Measurements from ENCODE around the gene SP2. TPM values are rescaled to one million over a fixed set of nuclear protein-coding genes. Genes with fewer than 3 reads are reported as not detected.

SP2 gene
- total and polyA plus RNA-seq, 2 of the 13 experiments (the other 11 are each of a cell fraction or from before 2014, with no cell fraction given): 1.4 to 4.8 TPM

DNA sequence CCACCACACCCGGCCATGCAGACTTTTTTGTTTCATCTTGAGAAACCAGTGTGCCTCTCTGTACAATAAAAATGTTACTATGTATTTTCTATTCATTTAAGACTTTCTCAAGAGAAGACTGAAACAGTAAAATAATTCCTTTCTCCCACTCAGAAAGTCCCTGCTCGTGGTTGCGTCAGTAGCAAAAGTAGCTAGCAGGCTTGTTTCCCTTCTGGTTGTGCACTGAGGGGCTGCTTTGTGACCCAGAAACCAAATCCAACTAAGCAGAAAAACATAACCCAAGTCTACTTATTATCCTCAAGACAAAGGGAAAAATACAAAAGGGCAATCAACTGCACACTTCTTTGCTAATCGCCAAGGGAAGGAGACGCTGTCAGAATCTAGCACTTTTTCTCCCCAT is 41.9 kb downstream of the SP2 start (continued):
- TF ChIP-seq ZIK1 (CRISPR knock-in tag; IDR thresholded peaks at IDR 0.05; ENCODE audit: borderline replicate concordance, low read depth): no peak
- no peak for TF ChIP-seq BORCS8-MEF2B (CRISPR knock-in tag; IDR thresholded peaks at IDR 0.05)

DNA sequence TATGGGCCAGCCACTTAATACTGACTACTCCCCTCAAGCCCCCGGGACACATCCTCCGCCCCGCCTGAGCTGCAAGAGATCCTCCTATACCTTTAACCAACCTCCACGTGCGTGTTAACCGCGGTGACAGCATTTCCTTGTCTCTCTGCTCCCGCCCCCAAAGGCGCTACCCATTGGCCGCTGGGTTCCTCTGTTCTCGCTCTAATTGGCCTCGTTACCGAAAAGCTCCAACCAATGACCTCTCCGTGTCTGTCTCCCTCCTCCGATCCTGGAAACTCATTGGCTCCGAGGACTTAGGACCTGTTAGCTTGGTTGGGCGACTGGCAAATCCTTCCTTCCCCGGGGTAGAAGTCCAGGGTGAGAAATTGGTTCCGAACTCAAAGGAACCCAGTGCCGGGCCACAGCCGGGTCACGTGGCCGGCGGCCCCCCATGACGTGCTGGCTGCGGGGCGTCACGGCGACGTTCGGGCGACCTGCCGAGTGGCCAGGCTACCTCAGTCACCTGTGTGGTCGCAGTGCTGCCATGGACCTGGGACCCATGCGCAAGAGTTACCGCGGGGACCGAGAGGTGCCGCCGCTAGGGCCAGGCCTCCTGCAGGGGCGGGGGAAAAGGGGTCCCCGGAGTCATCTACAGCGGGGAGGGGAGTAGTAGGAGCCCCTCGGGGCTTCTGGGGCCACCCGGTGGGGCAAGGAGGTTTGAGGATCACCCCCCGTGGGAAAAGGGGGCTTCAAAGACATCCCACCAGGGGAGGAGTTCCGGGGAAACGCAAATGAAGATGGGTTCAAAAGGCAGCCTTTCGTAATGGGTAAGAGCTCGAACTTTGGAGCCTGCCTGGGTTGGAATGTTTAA is 45.4 kb downstream of the SP2 start, which contains the start of gene PNPO:
PNPO (plus strand) TSS at position 326 of the 850 bp plus-strand sequence; CDS start at position 431, 105 bp downstream.
- H3K27ac ChIP-seq (ENCODE audit: extremely low read length, insufficient read depth, low read length): peak within 1 kb of the TSS; percentile 95
- ChIA-PET CTCF (ENCODE audit: low intra/inter-chr PET ratio, low total read pairs) (interaction anchor here (1.2 kb wide), 1 partner anchor 29 kb away, joined by 5 read pairs; no protein-coding TSS in a partner anchor), POLR2A (interaction anchor here (0.7 to 3.0 kb wide), 36 partner anchors 9 to 951 kb away, joined by 3 to 67 read pairs (median 5); partner anchors contain the start of genes ATP5MC1, CDK5RAP3, KPNB1 and LRRC46)
- H4K20me1 ChIP-seq (ENCODE audit: insufficient read depth, low read length): no peaks in the 10 kb centered on the region
- peak within 1 kb of the TSS; percentile 97 for H3K4me2 ChIP-seq (ENCODE audit: low read depth, low read length)
- in situ Hi-C loops (cut with HindIII; ENCODE audit: extremely low pct_ligation_motif_present, low pct_unique_long_range_greater_than_20kb) (no loop called here), intact Hi-C loops (cut with micrococcal nuclease; ENCODE audit: unreplicated experiment) (no loop called here)
- H3K79me2 ChIP-seq (ENCODE audit: insufficient read depth, low read length): peaks cover 20% of the 10 kb centered on the region
- no peak within 1 kb of the TSS for H2AFZ ChIP-seq (ENCODE audit: low read length)
- FAIRE-seq (peak; percentile 97), ATAC-seq (peak; percentile 96), DNase-seq (ENCODE audit: low spot score) (peak; percentile 100)
- 2% methylated on average over 50 of the region's 50 CpGs for WGBS (ENCODE audit: low lambda C conversion rate)
- H3K9me3 ChIP-seq (ENCODE audit: low read length): no peaks in the 10 kb centered on the region
- H3K4me3 ChIP-seq (replicated peaks in 1 of 3; ENCODE audit: insufficient read depth in 1 of 3, low read depth in 2 of 3, low read length in 3 of 3): peak within 1 kb of the TSS; percentile 75 to 87 (median 76)
- H3K4me1 ChIP-seq (ENCODE audit: insufficient read depth, low read length): peaks cover 76% of the 10 kb centered on the region
- peaks cover 4 to 31% of the 10 kb centered on the region in 2 experiments for H3K36me3 ChIP-seq (replicated peaks in 1 of 2; ENCODE audit: control insufficient read depth in 1 of 2, insufficient read depth in 2 of 2, low read length in 2 of 2)
- BruUV-seq (replicated peaks): no TSS peak
- no peaks in the 10 kb centered on the region for H3K27me3 ChIP-seq (ENCODE audit: control insufficient read depth in 1 of 2, insufficient read depth in 2 of 2, low read length in 2 of 2)
- H3K9ac ChIP-seq (ENCODE audit: insufficient read depth, low read depth, low read length): peak within 1 kb of the TSS; percentile 90
- TF ChIP-seq, protein P1, sequence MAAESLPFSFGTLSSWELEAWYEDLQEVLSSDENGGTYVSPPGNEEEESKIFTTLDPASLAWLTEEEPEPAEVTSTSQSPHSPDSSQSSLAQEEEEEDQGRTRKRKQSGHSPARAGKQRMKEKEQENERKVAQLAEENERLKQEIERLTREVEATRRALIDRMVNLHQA (CRISPR knock-in tag; IDR thresholded peaks at IDR 0.05): no peak
- TF ChIP-seq PAWR (CRISPR knock-in tag; IDR thresholded peaks at IDR 0.05; ENCODE audit: borderline replicate concordance) (0 out of 2 replicates have a peak, but pooled peaks have one; percentile 28), ZNF33B (CRISPR knock-in tag; IDR thresholded peaks at IDR 0.05) (no peak; the same call in 1 of the 2 replicates), SRSF1 (optimal IDR thresholded peaks at IDR 0.05; ENCODE audit: low read depth, low read length) (peak; percentile 67), RBM22 (optimal IDR thresholded peaks at IDR 0.05; ENCODE audit: low read length) (peak; percentile 75), ZNF792 (CRISPR knock-in tag; IDR thresholded peaks at IDR 0.05) (peak; percentile 96), ZNF546 (CRISPR knock-in tag; conservative IDR thresholded peaks at IDR 0.05) (peak; percentile 76; the same call in 1 of the 2 replicates), ZNF138 (CRISPR knock-in tag; IDR thresholded peaks at IDR 0.05; ENCODE audit: low read depth) (peak; percentile 48; the same call in 1 of the 2 replicates), SAFB2 (CRISPR knock-in tag; IDR thresholded peaks at IDR 0.05; ENCODE audit: borderline replicate concordance, low read depth) (peak; percentile 28; the same call in 1 of the 2 replicates), MIXL1 (CRISPR knock-in tag; IDR thresholded peaks at IDR 0.05) (0 out of 2 replicates have a peak, but pooled peaks have one; percentile 69), ZNF720 (CRISPR knock-in tag; IDR thresholded peaks at IDR 0.05) (no peak)
- TF ChIP-seq, protein P2, sequence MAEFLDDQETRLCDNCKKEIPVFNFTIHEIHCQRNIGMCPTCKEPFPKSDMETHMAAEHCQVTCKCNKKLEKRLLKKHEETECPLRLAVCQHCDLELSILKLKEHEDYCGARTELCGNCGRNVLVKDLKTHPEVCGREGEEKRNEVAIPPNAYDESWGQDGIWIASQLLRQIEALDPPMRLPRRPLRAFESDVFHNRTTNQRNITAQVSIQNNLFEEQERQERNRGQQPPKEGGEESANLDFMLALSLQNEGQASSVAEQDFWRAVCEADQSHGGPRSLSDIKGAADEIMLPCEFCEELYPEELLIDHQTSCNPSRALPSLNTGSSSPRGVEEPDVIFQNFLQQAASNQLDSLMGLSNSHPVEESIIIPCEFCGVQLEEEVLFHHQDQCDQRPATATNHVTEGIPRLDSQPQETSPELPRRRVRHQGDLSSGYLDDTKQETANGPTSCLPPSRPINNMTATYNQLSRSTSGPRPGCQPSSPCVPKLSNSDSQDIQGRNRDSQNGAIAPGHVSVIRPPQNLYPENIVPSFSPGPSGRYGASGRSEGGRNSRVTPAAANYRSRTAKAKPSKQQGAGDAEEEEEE (CRISPR knock-in tag; IDR thresholded peaks at IDR 0.05; ENCODE audit: borderline replicate concordance): peak; percentile 8; the same call in 1 of the 2 replicates
- TF ChIP-seq, protein P3, sequence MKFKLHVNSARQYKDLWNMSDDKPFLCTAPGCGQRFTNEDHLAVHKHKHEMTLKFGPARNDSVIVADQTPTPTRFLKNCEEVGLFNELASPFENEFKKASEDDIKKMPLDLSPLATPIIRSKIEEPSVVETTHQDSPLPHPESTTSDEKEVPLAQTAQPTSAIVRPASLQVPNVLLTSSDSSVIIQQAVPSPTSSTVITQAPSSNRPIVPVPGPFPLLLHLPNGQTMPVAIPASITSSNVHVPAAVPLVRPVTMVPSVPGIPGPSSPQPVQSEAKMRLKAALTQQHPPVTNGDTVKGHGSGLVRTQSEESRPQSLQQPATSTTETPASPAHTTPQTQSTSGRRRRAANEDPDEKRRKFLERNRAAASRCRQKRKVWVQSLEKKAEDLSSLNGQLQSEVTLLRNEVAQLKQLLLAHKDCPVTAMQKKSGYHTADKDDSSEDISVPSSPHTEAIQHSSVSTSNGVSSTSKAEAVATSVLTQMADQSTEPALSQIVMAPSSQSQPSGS (CRISPR knock-in tag; IDR thresholded peaks at IDR 0.05): peak; percentile 86

All from HepG2 (cell line).